ENCODE data around the gene STPG2. TPM values are rescaled to one million over a fixed set of nuclear protein-coding genes. Genes with fewer than 3 reads are reported as not detected.

The STPG2 gene
- total and polyA plus RNA-seq, 2 donors (not counting 3 experiments of a cell fraction or from before 2014, with no cell fraction given), result not detected

- Histone ChIP-seq H3K4me1 (ENCODE audit: control insufficient read depth, extremely low read depth, insufficient read depth, low read length) (no peaks in the 10 kb centered on the region), H3K4me2 (ENCODE audit: insufficient read depth, low read length) (no peak overlapping the region), H3K27ac (ENCODE audit: insufficient read depth, low read depth, low read length) (no peak overlapping the region), H3K79me2 (ENCODE audit: control insufficient read depth, insufficient read depth, low read length) (no peaks in the 10 kb centered on the region), H3K9ac (replicated peaks; ENCODE audit: extremely low read depth, insufficient read depth, low read length) (no peak overlapping the region), H3K4me3 (replicated peaks in 1 of 3; ENCODE audit: insufficient read depth in 1 of 3, low read depth in 1 of 3, low read length in 3 of 3) (no peak overlapping the region), H3K9me1 (replicated peaks; ENCODE audit: control insufficient read depth, extremely low read depth, insufficient read depth, low read length) (no peaks in the 10 kb centered on the region), H3K27me3 (ENCODE audit: control insufficient read depth in 2 of 2, insufficient read depth in 2 of 2, low read length in 2 of 2) (no peaks in the 10 kb centered on the region), H2AFZ (ENCODE audit: low read depth, low read length) (no peak overlapping the region), H4K20me1 (replicated peaks; ENCODE audit: control insufficient read depth, extremely low read depth, insufficient read depth, low read length) (no peaks in the 10 kb centered on the region), H3K9me3 (replicated peaks; ENCODE audit: control insufficient read depth, insufficient read depth, low read length) (no peaks in the 10 kb centered on the region), H3K36me3 (ENCODE audit: control insufficient read depth in 2 of 2, extremely low read depth in 1 of 2, insufficient read depth in 2 of 2, low read length in 2 of 2) (no peaks in the 10 kb centered on the region)
- no peak for FAIRE-seq
- intact Hi-C loops (cut with micrococcal nuclease), result no loop called here
- no TSS peak for BruUV-seq (replicated peaks)
- TF ChIP-seq MAX (IDR thresholded peaks at IDR 0.05; ENCODE audit: insufficient read depth, insufficient read length) (no peak), FOS (IDR thresholded peaks at IDR 0.05; ENCODE audit: borderline replicate concordance, insufficient read depth, low read length) (no peak), JUN (IDR thresholded peaks at IDR 0.05; ENCODE audit: borderline replicate concordance, insufficient read depth, insufficient read length, low read depth) (no peak), CTCF (IDR thresholded peaks at IDR 0.05; ENCODE audit: extremely low read depth in 1 of 2, insufficient read depth in 1 of 2, low read depth in 1 of 2, low read length in 2 of 2) (no peak), GATA2 (IDR thresholded peaks at IDR 0.05; ENCODE audit: insufficient read depth, insufficient read length, low read depth, low read length) (no peak), MYC (IDR thresholded peaks at IDR 0.05; ENCODE audit: low read depth, low read length) (no peak), POLR2AphosphoS5 (IDR thresholded peaks at IDR 0.05; ENCODE audit: insufficient read depth, low read depth, low read length) (no peak), EZH2 (IDR thresholded peaks at IDR 0.05; ENCODE audit: borderline replicate concordance, low read depth, low read length, severe bottlenecking) (no peak), POLR2A (IDR thresholded peaks at IDR 0.05; ENCODE audit: low read depth, low read length) (no peak)
- ChIA-PET CTCF (no interaction called here), POLR2A (no interaction called here)
- DNase-seq (ENCODE audit: low read depth, low spot score), result no peak
- dilution Hi-C loops (cut with MboI; ENCODE audit: extremely low pct_ligation_motif_present, low sequenced_read_pairs), result no loop called here
Observed at GRCh38 chr4:98117363-98117762, 25.9 kb downstream of the STPG2 start.

All from endothelial cell of umbilical vein (primary cell).